ENCODE results near the gene SLC48A1. TPM values are rescaled to one million over a fixed set of nuclear protein-coding genes. Genes with fewer than 3 reads are reported as not detected.
A peak's percentile ranks its signal among the peaks of the same experiment; 100 is the strongest.

SLC48A1 gene
- total RNA-seq, 4 donors from 2014 or later: 18.9 to 35.4 (median 25.4) TPM

DNA sequence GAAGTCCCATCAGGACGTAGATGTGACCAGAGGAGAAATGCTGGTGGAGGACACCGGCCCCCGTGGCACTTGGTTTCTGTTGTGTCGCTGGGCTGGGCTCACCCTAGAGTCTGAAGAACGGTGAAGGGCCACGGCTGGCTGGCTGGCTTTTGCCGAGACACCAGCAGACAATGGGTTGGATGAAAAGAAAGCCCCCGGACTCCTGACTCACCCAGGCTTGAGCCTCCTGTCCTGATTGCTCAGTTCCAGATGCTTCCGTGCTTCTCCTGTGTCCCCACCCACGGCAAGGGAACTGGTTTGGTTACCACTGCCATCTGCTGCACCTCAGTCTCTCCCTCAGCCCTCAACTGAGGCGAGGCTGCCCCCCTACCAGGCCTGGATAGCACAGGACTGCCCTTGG is 37.4 kb upstream of the SLC48A1 start:
- H3K4me1 ChIP-seq: peaks cover 26 to 90% (median 48%) of the 10 kb centered on the region in 3 donors
- TF ChIP-seq, protein P1, sequence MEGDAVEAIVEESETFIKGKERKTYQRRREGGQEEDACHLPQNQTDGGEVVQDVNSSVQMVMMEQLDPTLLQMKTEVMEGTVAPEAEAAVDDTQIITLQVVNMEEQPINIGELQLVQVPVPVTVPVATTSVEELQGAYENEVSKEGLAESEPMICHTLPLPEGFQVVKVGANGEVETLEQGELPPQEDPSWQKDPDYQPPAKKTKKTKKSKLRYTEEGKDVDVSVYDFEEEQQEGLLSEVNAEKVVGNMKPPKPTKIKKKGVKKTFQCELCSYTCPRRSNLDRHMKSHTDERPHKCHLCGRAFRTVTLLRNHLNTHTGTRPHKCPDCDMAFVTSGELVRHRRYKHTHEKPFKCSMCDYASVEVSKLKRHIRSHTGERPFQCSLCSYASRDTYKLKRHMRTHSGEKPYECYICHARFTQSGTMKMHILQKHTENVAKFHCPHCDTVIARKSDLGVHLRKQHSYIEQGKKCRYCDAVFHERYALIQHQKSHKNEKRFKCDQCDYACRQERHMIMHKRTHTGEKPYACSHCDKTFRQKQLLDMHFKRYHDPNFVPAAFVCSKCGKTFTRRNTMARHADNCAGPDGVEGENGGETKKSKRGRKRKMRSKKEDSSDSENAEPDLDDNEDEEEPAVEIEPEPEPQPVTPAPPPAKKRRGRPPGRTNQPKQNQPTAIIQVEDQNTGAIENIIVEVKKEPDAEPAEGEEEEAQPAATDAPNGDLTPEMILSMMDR (IDR thresholded peaks at IDR 0.05): no peak
- no peak for TF ChIP-seq POLR2A (IDR thresholded peaks at IDR 0.05)
- no peaks in the 10 kb centered on the region for H3K9me3 ChIP-seq
- no peak for DNase-seq
- peaks cover 0 to 7% (median 0%) of the 10 kb centered on the region in 3 donors for H3K36me3 ChIP-seq
- H3K27me3 ChIP-seq: no peaks in the 10 kb centered on the region
- no peak overlapping the region for H3K4me3 ChIP-seq
- intact Hi-C loops (cut with DNase I): no loop called here
- peak overlapping the region; percentile 71 to 85 (median 81) for H3K27ac ChIP-seq
- 21 to 73% methylated on average over 4 to 5 of the region's 11 CpGs for WGBS, 2 donors

DNA sequence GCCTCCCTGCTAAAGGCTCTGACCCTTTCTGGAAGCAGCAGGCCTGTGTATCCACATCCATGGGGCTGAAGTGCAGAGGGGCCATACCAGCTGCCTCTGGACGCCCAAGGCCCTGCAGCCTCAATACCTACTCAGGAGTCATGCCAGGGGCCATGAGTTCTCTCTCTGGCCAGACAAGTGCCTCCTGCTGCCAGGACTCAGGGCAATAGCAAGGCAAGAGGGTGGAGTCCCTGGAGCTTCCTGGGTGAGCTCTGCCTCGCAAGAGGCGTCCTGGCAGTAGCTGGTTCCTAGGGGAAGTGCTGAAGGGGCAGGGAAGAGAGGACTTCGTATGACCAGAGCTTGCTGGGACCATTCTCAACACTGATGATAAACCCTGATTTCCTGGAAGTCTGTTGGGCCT is 36.8 kb upstream of the SLC48A1 start:
- Histone ChIP-seq H3K27me3 (no peaks in the 10 kb centered on the region), H3K4me3 (no peak overlapping the region), H3K27ac (peak overlapping the region; percentile 71 to 85 (median 81)), H3K9me3 (no peaks in the 10 kb centered on the region), H3K4me1 (peaks cover 32 to 90% (median 54%) of the 10 kb centered on the region in 3 donors), H3K36me3 (peaks cover 0 to 7% (median 0%) of the 10 kb centered on the region in 3 donors)
- DNase-seq: no peak
- 38 to 60% methylated on average over 1 to 2 of the region's 4 CpGs for WGBS, 2 donors
- intact Hi-C loops (cut with DNase I): no loop called here
- TF ChIP-seq POLR2A (IDR thresholded peaks at IDR 0.05): no peak
- TF ChIP-seq, protein P1 (IDR thresholded peaks at IDR 0.05): no peak

DNA sequence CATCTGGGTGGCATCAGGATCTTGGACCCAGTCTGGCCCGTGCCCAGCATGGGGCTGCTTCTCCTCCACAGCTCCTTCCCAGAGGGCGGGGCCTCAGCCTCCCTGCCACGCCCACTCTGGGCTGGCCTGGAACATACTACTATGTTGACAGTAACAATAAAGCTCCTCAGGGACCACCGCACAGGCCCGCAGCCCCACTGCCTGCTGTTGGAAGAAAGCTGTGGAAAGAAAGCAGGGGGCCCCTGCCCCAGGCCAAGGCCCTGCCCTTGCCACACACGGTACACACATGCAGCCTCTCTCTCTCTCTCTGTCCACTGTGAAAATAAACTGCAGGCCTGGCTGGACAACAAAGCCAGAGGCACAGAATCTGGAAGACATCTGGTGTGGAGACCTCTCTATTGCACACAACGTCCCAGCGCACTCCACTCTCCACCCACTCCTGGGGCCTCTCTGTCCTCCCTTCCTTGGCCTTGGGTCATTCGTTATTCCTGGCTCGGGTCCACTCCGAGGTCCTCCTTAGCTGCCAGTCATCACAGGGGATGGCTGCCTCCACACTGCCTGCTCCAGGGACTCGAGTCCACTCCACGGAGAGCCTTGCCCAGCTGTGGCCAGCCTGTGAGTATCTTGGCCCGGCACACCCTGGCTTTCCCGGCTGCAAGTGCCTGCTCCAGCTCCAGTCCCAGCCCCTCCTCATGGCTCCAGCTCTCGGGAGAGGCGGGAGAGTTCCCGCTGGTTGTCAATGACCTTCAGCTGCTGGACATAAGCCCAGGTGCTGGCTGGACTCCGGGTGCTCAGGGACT is 36.0 kb upstream of the SLC48A1 start:
- 64 to 75% methylated on average over 10 to 13 of the region's 19 CpGs for WGBS, 2 donors
- Histone ChIP-seq H3K36me3 (peaks cover 0 to 7% (median 0%) of the 10 kb centered on the region in 3 donors), H3K4me1 (peaks cover 38 to 91% (median 61%) of the 10 kb centered on the region in 3 donors), H3K27ac (peak overlapping the region; percentile 71 to 85 (median 81)), H3K27me3 (no peaks in the 10 kb centered on the region), H3K4me3 (peak overlapping the region in 1 of 4 donors; percentile 26), H3K9me3 (no peaks in the 10 kb centered on the region)
- intact Hi-C loops (cut with DNase I): no loop called here
- DNase-seq: no peak
- TF ChIP-seq POLR2A (IDR thresholded peaks at IDR 0.05): no peak
- TF ChIP-seq, protein P1 (IDR thresholded peaks at IDR 0.05): no peak

DNA sequence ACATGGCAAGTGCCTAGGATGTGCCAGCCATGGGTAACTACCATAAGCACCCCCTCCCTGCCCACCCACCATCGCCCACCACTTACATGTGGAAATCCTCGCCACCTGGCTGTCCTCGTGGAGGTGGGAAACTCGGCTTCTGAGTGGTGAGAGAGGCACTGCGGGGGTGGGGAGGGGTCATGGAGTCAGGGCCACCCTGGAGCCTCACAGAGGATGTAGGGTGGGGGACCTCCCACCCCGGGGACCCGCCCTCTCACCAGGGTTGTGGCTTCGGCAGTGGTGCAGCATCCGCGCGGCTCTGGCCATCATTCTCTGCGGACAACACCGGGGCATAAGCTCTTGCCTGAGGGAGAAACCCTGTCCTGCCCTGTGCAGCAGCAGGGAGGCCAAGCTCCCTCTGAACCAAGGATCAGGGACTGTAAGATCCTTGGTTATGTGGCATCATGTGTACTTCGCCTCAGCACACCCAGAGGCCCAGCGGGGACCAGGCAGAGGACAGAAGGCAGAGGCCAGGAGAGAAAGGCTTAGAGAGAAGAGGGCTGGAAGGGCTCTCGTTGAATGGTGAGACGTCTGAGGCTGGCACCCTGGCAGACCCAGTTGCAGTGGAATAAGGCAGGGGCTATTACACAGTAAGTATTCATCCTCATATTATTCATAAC is 35.0 kb upstream of the SLC48A1 start:
- no peaks in the 10 kb centered on the region for H3K9me3 ChIP-seq
- no peaks in the 10 kb centered on the region for H3K27me3 ChIP-seq
- DNase-seq: no peak
- TF ChIP-seq, protein P1 (IDR thresholded peaks at IDR 0.05): no peak
- TF ChIP-seq POLR2A (IDR thresholded peaks at IDR 0.05): no peak
- H3K4me3 ChIP-seq: no peak overlapping the region
- WGBS, 2 donors: 90 to 96% methylated on average over 3 to 7 of the region's 17 CpGs
- H3K4me1 ChIP-seq: peaks cover 38 to 94% (median 61%) of the 10 kb centered on the region in 3 donors
- H3K36me3 ChIP-seq: peaks cover 0 to 7% (median 0%) of the 10 kb centered on the region in 3 donors
- peak overlapping the region in 3 of 4 donors; percentile 77 to 85 (median 85) for H3K27ac ChIP-seq
- intact Hi-C loops (cut with DNase I): no loop called here

DNA sequence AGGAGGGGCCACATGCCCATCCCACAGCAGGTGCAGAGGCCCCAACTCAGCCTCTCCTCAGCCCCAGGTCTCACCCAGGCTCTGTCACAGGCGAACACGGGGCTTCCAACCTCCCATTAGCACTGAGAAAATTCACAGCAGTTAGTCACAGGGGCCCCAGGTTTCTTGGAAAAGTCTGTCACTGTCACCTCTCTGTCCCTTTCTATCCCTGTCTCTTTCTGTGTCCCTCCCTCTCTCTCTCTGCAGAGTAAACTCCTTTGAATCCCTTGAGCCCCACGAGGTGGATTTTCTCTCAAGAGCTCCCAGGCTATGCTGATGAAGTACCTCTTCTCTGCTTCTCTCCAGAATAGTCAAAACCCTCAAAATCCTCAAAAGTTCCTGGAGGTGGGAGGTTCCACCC is 33.7 kb upstream of the SLC48A1 start:
- peaks cover 44 to 93% (median 61%) of the 10 kb centered on the region in 3 donors for H3K4me1 ChIP-seq
- H3K4me3 ChIP-seq: no peak overlapping the region
- no peak for TF ChIP-seq POLR2A (IDR thresholded peaks at IDR 0.05)
- TF ChIP-seq, protein P1 (IDR thresholded peaks at IDR 0.05): no peak
- H3K9me3 ChIP-seq: no peaks in the 10 kb centered on the region
- 88 to 96% methylated on average over 3 of the region's 3 CpGs for WGBS, 2 donors
- no peak for DNase-seq
- H3K27me3 ChIP-seq: no peaks in the 10 kb centered on the region
- intact Hi-C loops (cut with DNase I): no loop called here
- H3K36me3 ChIP-seq: peaks cover 0 to 7% (median 0%) of the 10 kb centered on the region in 3 donors
- H3K27ac ChIP-seq: peak overlapping the region in 2 of 4 donors; percentile 27 to 63
